Hematopoietic multipotent progenitor cell treated with erythropoietin and hydrocortisone succinate and interleukin-3 and kit ligand, for 15 days (in vitro differentiated cells): ENCODE data around the gene RIOK3.
A peak's percentile ranks its signal among the peaks of the same experiment; 100 is the strongest.
"Not testable (repeated sequence)": the region's sequence is repeated elsewhere in the genome, so short reads cannot be mapped to it uniquely, and the experiment has no call there.

Experiments
- DNase-seq: peaks from one replicate; pipeline ENCODE4 v3.0.0-alpha.2; 2015; ENCODE audit warnings: low spot score

Gene RIOK3

DNA sequence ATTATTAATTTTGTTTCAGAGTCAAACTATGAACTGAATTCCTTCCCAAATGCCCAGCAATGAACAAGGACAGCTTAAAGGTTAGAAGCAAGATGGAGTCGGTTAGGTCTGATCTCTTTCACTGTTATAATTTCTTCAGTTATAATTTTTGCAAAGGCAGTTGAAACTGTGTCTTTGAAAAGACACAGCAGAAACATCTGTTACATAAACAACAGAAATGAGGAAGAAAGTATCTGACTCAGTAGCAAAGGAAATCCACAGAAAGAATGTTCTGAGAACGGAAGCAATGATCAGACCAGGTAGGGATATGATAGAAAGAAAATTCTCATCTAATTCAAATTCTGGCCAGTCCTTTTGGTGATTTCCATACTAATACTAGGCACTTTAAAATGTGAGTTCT, 45.0 kb downstream of the RIOK3 start:
- no peak for DNase-seq

DNA sequence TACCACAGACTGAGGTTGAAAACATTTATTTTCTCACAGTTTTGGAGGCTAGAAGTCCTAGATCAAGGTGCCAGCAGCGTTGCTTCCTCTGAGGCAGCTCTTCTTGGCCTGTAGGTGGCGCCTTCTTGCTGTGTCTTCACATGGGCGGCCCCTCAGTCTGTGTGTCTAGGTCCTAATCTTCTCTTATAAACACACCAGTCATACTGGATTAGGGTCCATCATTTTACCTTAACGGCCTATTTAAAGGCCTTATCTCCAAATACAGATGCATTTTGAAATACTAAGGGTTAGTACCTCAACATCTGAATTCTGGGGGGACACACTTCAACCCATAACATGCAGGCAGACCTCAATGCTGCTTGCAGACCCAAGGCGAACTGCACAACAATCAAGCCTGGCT, 45.8 kb downstream of the RIOK3 start:
- peak; percentile 88 for DNase-seq

DNA sequence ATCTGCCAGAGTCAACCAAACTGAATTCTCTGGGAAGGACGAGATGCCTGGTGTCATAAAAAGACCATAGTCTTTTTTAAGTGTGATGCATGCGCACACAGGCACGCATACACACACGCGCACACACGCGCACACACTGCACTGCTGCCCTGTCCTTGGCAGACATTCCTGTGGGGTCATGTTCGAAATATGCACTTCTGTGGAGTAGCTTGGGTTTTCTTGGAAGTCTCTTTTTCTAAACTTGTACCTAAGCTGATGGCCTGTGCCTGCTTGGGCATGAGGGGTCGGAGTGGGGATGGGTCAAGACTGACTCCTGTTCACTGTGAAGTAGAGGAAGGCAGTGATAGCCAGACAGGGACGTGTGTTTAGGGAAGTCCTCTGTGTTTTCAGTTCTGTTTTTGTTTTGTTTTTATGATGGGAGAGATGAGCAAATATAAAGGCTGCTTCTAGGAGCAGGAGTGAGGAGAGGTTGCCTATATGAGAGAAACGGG, 46.2 kb downstream of the RIOK3 start:
- no peak for DNase-seq

DNA sequence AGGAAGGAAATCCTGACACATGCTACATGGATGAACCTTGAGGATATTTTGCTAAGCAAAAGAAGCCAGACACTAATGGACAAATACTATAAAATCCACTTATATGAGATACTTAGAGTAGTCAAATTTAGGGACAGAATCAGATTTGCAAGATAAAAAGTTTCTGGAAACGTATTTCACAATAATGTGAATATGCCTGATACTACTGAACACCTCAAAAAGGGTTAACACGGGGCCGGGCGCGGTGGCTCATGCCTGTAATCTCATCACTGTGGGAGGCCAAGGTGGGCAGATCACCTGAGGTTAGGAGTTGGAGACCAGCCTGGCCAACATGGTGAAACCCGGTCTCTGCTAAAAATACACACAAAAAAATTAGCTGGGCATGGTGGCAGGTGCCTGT, 48.5 kb downstream of the RIOK3 start:
- DNase-seq: no peak

DNA sequence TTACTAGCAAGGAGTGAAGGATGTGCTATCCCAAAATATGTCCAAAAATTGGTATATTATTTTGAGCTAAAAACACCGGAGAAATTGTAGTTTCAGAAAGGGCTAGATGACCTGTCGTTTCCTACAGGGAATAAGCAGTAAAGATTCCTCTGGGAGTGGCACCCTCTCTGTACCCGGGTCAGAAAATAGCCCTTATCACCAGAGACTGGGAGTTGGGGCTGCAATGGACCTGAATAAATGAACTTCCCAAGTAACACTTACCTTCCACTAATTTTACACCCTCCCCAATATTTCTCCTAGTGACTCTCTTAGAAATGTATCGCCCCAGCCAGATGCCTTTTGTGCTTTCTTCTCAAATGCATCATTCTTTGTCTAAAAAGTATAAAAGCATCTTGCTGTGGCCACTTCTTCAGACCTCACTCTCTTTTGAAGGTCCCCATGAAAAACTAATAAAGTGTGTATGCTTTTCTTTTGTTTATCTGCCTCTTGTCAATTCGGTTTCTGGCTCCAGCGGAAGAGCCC, 49.5 kb downstream of the RIOK3 start:
- no peak for DNase-seq

DNA sequence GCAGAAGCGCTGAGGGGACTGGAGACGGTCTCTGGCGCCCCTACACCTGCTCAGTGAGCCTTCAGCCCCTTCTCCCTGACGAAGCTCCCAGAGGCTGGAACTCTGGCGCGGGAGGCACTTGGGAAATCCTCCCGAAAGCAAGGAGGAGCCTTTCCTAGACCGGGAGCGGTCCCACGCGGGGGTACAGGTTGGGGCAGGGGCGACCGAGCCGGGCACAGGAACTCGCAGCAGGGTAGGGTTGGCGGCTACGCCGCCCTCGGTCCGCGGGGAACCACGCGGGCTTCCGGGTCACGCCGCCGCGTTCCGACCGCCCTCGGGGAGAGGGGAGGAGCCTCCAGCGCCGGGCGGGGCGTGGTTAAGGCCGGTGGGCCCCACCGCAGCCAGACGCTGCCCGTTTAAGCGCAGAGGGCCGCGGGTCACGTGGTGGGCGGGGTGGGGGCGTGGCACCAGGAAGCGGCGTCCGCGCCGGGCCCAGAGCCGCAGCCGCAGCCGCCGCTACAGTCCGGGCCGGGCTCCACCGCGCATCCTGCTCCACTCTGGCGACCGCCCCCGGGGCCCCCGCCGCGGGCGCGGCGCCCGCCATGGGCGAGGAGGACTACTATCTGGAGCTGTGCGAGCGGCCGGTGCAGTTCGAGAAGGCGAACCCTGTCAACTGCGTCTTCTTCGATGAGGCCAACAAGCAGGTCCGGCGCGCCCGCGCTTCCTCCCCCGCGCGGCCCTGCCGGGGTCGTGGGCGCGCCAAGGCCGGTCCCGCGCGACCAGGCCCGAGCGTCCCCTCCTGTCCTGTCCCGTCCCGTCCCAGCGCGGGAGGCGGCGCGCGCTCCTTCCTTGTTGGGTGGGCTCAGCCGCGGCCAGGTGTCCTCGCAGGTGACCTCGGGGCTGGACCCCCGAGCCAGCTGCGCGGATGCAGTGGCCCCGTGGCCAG, 50.2 kb downstream of the RIOK3 start, which contains the start of gene RMC1:
RMC1 (plus strand) TSS at position 474 of the 925 bp plus-strand sequence; CDS start at position 582, 108 bp downstream.
- DNase-seq: peak; percentile 96

DNA sequence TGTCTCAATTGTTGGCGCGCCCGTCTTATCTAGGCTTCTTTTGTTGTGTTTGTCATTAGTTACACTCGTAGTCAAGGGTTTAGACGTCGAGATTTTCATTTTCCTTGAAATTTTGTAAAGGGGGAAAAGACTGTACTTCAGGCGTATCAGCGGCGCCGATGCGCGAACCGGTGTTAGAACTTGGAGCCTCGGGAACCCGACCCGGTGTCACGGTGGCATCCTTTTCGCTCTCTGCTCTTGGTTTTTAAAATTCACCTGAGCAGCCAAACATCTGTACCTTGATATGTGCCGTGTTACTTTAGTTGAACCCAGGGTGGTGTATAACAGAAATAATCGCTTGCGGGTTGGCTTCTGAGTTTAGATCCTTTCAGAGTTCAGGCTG, 50.9 kb downstream of the RIOK3 start:
- no peak for DNase-seq

DNA sequence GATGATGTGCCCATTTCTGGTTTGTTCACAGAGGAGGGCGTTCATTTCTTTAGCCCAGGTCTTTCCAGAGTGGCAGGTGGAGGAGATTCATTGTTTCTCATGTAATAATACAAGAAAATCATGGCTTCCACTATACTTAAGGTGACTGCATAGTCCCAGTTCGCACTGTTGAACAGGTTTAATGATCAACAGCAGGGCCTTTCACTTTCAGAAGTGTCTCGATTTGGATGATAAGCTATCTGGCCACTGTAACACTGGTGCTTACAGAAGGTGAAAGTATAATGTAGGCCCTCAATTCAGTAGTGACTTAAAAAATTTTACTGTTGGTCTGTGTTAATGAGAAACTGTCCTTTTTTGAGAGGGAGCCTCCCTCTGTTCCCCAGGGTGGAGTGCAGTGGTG, 51.6 kb downstream of the RIOK3 start:
- DNase-seq: no peak

DNA sequence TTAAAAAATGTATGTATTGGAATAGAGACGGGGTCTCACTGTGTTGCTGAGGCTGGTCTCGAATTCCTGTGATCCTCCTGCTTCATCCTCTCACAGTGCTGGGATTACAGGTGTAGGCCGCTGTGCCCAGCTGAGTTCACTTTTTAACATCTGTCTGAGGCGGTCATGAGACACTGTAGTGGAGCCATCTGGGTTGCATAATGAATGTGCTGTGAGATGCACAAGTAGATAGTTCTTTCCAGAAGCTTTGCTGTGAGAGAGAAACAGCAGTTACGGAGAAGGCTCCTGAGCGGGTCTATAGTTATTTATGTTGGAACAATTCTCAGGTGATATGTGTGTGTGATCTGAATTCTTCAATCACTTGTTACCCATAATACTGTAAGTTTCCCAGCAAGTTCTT, 53.3 kb downstream of the RIOK3 start:
- no peak for DNase-seq

DNA sequence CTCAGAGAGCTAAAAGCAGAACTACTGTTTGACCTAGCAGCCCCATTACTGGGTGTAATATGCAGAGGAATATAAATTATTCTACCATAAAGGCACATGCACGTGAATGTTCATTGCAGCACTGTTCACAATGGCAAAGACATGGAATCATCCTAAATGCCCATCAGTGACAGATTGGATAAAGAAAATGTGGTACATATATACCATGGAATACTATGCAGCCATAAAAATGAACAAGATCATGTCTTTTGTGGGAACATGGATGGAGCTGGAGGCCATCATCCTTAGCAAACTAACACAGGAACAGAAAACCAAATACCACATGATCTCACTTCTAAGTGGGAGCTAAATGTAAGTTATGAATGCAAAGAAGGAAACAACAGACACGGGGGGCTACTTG, 57.8 kb downstream of the RIOK3 start:
- not testable (repeated sequence) for DNase-seq

DNA sequence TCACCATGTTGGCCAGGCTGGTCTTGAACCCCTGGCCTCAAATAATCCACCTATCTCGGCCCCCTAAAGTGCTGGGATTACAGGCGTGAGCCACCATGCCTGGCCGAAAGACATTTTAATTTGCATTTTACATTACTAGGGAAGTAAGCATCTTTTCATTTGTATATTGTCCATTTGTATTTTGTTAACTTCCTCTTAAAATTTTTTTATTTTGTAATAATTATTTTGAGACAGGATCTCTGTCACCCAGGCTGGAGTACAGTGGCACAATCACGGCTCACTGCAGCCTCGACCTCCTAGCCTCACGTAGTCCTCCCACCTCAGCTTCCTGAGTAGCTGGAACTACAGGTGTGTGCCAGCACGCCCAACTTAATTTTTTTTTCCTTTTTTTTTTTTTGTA, 59.1 kb downstream of the RIOK3 start:
- DNase-seq: not testable (repeated sequence)

DNA sequence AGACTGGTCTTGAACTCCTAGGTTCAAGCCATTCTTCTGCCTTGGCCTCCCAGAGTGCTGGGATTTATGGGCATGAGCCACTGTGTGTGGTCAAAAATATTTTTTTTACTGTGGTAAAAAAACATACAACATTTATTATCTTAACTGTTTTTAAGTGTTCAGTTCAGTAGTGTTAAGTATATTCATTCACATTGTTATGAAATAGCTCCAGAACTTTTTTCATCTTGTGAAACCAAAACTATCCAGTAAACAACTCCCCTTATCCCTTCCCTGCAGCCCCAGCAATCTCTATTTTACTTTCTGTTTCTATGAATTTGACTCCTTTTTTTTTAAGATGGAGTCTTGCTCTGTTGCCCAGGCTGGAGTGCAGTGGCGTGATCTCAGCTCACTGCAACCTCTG, 59.6 kb downstream of the RIOK3 start:
- no peak for DNase-seq

DNA sequence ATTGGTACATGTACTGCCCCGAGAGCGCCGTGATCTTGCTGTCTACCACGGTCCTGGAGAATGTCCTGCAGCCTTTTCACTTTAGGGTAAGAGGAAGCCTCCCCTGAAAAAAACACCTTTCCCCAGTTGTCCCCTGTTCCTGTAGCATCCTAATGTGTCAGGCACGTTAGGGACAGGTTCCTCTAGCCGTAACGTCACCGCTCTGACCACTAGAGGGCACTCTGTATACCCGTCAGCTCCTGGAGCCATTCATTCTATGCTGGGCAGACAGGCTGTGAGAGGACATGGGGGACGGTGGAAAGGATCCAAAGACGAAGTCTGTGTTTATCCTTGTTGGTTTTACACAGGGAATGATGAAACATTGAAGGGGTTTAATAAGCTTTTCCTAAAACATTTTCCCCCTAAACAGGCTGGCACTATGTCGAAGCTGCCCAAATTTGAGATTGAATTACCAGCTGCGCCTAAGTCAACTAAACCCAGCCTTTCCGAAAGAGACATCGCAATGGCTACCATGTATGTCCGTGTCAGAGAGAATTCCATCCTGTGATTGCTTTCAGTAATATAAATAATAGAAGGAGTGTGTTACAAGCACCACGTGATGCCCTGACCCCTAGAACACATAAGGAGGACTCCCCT, 62.9 kb downstream of the RIOK3 start:
- DNase-seq: peak; percentile 86

DNA sequence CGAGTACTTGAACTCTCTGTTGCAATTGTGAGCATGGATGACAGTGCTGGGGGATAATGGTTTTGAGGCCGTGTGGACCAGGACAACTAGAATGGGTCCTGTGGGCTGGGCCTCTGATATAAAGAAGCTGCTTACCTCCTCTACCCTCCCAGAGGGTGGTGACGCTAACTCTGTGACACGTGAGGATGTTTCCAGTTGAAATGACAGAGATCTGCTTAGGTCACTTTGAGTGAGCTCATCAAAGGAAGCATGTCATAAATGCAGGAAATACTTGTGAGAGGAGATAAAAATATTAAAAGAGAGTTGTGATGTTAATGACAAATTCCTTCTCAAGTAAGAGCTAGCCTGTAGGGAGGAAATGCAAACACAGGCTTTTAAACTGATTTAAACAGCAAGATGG, 66.6 kb downstream of the RIOK3 start:
- no peak for DNase-seq

DNA sequence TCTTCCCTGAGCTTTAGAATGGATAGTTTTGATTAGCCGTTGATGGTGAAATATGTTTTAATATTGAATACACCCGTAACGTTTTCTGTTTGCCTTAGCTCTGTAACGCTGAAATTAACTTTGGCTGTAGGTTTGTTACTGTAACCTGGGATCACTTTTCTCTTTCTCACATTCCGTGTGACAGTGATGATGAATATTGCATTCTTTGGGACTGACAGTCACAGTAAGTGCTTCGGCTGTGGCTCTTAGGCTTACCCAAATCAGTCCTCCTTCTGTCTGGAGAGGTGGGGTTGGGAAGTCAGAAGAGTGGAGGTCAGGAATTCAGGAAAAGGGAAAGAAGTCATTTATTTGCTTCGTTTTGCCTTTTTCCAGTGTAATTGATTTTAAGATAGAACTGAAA, 68.2 kb downstream of the RIOK3 start:
- no peak for DNase-seq

DNA sequence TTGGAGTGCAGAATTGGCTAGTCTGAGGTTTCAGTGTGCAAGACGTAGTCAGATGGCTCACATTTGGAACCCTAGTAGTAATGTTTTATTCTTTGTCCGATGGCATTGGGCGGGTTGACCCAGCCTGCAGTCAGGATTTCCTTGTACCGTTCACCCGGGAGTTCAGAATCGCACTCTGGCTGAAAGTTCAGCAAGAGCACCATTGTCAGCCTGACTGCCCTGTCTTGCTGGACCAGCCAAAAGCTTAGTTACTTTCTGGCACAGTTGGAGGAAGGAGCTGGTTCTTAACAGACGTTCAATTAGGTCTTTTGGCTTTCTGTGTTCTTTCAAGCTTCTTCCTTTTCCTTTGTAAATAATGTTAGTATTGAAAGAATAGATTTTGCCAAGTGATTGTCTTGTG, 68.8 kb downstream of the RIOK3 start:
- DNase-seq: no peak

DNA sequence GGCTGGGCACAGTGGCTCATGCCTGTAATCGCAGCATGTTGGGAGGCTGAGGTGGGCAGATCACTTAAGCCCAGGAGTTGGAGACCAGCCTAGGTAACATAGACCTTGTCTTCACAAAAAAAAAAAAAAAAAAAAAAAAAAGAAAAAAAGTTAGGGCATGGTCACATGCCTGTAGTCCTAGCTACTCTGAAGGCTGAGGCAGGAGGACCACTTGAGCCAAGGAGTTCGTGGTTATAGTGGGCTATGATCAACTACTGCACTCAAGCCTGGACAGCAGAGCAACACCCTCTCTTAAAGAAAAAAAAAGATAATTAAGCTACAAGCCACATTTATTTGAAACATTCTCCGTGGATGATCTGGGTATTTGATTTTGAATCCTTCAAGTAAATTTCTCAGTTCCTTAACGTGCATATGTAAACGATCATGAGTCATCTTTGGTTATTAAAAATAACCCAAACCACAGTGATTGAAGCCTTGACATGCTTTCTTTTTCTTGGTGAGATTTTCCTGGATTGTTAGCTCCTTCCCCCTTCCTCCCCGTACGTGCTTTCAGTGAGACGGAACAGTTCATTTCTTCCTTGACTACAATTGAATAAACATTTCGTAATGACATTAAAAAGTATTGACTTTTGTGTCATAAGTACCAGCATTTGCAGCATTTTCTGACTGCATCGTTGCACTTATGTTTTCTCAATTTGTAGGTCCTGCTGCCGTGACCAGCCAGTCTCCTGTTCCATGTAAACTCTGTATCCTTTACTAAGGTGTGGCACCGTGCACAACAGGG, 70.5 kb downstream of the RIOK3 start:
- DNase-seq: no peak

DNA sequence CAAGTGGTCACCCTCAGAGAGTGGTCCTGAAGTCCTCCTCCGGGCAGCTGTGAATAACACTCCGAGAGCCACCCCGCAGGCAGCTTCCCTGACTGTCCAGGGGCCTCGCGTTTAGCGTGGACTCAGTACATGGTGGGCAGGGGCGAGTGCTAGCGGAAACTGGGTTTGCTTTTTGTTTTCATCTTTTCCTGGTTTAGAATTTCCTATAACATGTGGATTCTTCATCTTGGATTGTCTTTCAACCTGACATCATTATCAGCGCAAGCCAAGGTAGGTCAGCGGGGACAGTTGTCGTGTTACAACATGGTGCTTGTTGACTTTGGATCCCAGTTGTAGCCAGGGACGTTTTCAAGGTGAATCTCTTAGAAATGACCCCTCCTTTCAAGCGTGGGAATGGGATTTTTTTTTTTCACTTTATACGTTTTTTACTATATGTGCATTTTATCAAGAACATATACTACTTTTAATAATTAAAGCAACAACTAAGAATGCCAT, 71.2 kb downstream of the RIOK3 start:
- DNase-seq: no peak

DNA sequence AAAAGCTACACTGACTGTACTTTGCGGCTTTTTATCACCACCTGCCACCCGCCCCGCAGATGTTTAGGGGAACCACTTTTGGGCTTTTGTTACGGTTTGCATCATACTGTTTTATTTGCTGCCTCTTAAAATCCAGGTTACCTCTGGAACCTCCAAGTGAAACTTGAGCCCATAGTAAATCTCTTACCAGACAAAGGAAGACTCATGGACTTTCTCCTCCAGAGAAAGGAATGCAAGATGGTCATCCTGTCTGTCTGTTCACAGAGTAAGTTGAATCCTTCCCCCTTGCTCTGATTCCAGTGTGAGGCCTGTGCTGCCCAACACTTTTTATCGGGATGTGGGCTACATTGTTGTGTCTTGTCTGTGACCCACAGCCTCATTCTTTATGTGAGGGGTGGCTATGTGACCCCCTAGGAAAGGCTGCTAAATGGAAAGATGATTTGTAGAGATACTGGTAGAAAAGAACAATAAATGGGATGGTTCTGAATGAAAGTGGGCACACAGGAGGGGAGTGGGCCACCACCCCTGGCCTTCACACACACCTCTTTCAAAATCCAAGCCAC, 73.5 kb downstream of the RIOK3 start:
- no peak for DNase-seq

DNA sequence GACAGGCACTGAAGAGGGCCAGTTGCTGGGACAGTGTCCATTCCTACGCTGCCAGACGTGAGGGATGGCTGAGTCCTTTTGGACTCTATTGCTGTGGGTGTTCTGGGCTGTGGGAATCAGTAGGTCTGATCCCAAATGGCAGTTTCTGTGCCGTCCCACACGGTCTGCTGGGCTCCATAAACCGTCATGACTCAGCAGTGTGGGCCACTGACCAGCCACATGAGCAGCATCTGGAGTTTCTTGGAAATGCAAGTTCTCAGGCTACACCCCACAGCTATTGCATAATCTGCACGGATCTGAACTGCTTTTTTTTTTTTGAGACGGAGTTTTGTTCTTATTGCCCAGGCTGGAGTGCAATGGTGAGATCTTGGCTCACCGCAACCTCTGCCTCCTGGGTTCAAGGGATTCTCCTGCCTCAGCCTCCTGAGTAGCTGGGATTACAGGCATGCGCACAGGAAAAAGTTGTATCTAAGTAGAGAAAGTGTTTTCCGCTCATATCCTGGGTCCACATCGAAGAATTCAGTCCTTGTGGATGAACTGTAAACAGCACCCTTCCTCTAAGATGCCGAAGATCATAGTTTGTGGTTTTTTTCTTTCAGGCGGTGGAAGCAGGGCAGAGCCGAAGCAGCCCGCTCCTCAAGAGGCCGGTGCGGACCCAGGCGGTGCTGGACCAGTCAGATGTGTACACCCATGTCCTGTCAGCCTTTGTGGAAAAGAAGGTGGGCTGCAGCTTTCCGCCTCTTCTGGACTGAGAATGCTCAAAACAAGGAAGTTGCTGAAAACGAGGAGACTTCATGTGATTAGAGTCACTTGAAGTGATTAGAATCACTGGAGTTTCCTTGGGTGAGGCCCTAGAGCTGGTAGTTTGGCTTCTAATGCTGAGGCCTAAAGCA, 75.7 kb downstream of the RIOK3 start:
- no peak for DNase-seq

DNA sequence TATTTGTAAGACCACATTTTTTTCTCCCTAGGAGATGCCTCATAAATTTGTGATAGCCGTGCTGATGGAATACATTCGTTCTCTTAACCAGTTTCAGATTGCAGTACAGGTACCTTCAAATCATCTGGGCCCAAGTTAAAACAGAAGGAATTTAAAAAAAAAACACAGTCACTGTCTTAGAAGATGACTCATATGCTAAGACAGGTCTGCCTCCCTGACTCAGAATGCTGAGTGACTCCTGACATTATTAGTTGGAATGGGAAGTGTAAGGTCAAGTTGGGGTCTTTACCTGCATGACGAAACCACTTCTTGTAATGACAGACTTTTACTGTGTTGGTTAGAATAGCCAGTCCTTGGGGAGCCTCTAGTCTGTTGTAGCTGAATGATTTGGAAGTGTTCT, 76.5 kb downstream of the RIOK3 start:
- no peak for DNase-seq
